ENCODE results near the gene GPD2. TPM values are rescaled to one million over a fixed set of nuclear protein-coding genes. Genes with fewer than 3 reads are reported as not detected.

The GPD2 gene
- 10 to 100 TPM; 14.8 to 16.6 TPM for total RNA-seq
- long read RNA-seq, donor 1, partial matches to known transcripts = 0 of 6 reads
- long read RNA-seq, donor 1, other reads (novel, unspliced or antisense) = 6 of 6 reads
- long read RNA-seq, donor 2, partial matches to known transcripts = 1 of 6 reads
- long read RNA-seq, donor 2, other reads (novel, unspliced or antisense) = 5 of 6 reads

DNA sequence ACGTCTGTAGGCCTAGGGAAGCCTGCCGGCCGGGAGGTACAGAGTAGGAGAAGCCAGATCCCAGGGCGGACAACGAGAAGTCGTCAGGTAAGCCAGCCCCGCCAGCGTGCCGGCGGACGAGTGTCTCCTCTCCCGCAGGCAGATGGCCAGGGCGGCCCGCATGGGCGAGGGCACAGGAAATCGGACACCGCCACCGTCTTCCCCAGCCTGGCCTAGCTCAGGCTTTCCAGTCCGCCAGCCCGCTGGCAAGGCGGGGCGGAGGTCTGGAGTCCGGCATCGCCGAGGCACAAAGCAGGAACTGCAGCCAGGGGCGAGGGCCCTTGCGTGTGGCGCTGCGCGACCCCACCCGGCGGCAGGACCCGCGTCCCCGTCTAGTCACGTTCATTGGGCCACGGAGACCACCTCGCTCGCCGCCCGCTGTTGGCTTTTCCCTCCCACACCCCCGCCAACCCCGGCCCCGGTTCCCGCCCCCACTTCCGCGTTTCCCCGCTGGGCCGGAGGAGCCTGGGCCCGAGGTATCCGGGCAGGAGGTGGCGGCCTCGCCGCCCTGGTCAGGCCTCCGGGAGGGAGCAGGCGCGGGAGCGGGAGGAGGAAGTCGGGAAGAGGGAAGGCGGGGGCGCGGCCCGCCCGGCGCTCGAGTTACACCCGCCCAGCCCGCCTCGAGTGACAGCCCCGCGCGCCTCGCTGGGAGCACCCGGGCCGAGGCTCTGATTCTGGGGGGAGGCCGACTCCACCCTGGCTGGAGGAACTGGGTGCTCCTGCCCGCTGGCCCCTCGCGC is at the start of gene GPD2:
TSS of gene GPD2 (plus strand) at position 662 of the 779 bp plus-strand sequence. CDS start 39,727 bp downstream, outside the sequence.
- intact Hi-C loops (cut with DNase I) = no loop called here
- DNase-seq (ENCODE audit: low spot score) = peak; percentile 98

DNA sequence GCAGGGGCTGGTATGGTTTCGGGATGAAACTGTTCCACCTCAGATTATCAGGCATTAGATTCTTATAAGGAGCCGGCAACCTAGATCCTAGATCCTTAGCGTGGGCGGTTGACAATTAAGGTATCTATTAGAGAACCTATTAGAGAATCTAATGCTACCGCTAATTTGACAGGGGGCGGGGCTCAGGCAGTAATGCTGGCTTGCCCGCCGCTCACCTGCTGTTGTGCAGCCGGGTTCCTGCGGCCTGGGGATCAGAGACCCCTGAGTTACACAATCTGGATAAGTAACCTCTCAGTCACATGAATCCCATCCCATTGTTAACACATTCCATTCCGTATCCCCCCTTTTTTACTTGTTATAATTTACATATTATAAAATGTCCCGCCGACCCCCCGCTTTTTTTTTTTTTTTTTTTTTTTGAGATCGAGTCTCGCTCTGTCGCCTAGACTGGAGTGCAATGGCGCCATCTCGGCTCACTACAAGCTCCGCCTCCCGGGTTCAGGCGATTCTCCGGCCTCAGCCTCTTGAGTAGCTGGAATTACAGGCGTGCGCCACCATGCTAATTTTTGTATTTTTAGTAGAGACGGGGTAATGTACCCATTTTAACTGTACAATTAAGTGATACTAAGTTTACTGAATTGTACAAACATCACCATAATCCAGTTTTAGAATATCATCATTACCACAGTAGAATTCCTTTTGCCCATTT is 42.0 kb upstream of the GPD2 start:
- intact Hi-C loops (cut with DNase I) = loop anchor here in 1 of 2 donors (5.0 kb wide), 1 partner anchor 203 kb away; no protein-coding TSS in a partner anchor
- no peak for DNase-seq (ENCODE audit: low spot score)

DNA sequence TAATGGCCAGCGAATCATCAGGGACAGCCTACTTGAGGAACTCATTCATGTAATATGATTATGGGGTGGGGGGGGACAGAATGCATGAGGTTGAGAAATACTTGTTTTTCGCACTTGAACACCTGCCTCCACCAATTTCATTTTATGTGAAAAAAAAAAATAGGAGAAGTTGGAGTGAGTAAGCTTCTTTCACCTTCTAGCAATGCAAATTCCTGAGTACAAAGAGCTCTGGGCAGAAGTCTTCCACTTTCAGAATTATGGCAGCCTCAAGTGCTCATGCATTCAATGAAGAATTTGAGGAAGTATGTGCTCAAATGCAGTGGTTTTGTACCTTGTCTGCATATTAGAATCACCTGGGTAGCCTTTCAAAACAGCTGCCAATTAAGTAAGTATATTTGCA is 40.1 kb upstream of the GPD2 start:
- DNase-seq (ENCODE audit: low spot score) = no peak
- intact Hi-C loops (cut with DNase I) = no loop called here

DNA sequence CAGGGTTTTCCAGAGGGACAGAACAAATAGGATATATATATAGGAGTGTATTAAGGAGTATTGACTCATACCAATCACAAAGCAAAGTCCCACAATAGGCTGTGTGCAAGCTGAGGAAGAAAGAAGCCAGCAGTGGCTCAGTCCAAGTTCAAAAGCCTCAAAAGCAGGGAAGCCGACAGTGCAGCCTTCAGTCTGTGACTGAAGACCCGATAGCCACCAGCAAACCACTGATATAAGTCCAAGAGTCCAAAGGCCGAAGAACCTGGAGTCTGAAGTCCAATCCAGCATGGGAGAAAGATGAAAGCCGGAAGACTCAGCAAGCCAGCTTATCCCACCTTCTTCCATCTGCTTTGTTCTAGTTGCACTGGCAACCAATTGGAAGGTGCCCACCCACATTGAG is 39.0 kb upstream of the GPD2 start:
- intact Hi-C loops (cut with DNase I) = no loop called here
- DNase-seq (ENCODE audit: low spot score) = no peak

DNA sequence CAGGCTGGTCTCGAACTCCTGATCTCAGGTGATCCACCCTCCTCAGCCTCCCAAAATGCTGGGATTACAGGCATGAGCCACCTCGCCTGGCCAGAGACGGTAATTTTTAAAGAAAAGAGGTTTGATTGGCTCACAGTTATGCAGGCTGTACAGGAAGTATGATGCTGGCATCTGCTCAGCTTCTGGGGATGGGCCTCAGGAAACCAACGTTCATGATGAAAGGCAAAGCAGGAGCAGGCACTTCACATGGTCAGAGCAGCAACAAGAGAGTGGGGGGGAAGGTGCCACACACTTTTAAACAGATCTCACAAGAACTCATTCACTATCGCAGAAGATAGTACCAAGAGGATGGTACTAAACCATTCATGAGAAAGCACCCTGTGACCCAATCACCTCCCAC is 38.0 kb upstream of the GPD2 start:
- DNase-seq (ENCODE audit: low spot score) = no peak
- intact Hi-C loops (cut with DNase I) = no loop called here

DNA sequence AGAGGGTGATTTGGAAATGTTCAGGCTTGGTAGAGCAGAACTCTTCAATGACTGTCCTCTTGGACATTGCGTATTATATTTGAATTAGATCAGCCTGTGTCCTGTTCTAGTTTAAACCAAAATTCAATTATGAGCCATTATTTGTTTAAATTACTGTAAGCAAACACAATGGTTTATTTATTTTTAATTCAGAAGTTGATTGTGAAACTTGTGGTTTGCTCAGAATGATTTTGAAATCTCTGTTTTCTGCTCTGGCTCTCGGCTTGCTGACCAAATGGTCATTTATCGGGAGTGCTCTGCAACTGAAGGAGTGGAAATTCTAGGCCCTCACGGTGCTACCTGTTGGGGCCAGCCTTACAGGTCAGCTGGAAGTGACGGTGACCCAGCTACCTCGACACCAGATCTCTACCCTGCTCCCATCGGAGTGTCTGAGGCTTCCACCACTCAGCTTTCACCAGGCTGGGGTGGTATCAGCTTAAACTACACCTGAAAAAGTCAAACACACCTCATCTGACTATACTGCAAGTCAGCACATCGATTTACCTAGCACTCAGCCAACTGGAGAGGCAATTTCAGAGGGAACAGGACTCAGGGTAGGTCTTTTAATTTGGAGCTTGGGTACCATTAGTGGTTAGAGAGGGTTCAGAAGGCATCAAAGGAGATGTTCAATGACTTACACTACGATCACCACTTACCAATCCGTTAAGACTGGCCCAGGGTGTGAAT is 36.8 kb upstream of the GPD2 start:
- intact Hi-C loops (cut with DNase I) = no loop called here
- no peak for DNase-seq (ENCODE audit: low spot score)

DNA sequence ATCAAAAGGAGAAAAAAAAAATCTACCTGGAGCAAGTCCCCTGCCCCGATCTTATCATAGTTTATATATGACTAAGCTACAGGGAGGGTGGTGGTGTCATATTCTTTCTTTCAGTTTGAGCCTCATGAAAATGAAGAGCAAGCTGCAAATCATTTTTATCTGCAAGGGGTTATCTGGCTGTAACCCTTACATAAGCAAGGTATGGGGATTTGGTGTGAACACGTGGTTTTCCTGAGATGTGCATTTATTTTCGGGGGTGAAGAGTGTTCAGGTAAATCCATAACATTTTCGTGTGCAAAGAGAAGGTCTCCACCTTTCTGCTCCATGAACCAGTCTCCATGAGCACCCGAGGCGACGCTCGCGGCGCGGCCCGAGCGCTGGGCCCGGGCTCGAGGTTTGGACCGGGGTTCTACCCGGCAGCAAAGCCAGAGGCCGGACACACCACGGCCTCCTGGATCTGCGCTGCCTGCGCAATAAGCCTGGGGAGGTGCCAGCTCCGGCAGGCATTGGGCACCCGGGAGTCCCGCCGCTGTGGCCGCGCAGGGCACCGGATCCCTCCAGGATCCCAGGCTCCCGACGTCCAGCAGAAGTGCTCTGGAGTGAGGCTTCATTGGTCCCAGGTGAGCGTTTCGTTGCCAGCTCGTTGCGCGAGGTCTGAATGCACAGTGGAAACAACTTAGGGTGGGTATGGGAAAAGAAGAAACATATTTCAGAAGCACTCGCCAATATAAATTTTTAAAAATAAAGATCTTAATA is 36.1 kb upstream of the GPD2 start:
- DNase-seq (ENCODE audit: low spot score) = peak; percentile 93
- intact Hi-C loops (cut with DNase I) = loop anchor here in 1 of 2 donors (10.0 kb wide), 1 partner anchor 55 kb away; no protein-coding TSS in a partner anchor

DNA sequence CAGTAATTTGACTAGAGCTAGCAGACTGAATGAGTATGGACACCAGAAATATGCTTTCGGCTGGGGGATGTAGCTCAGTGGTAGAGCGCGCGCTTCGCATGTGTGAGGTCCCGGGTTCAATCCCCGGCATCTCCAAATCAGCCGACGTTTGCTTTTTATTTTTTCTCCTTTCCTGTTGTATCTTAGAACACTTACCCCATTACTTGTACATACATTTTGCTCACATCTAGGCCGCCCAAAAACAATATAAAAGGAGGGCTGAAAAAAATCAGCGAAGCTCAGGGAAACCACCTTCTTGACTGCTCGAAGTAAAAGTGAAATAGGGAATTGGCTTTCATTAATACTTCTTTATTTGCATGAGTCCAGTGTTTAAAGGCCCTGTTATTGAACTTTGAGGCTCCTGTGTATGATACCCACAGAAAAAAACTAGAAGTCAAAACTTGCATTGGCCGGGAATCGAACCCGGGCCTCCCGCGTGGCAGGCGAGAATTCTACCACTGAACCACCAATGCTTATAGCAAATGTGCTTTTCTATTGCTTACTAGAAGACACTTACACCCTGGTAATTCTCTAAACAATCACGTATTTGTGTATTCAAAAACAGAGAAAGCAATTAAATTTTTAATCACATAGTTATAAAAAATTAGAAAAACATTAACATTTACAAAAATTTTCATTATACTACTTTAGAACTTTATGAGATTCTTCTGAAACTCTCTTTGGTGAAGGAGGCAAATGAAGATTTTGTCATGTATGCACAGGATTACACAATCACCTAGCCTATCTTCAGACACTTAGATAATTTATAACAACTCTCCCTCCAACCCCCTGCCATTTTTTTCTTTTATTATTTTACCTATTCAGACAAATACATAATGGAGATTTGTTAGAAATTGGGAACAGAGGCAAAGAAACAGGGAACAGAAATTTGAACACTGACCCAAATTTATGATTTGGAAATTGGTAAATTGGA is 35.2 kb upstream of the GPD2 start:
- intact Hi-C loops (cut with DNase I) = loop anchor here in 1 of 2 donors (10.0 kb wide), 1 partner anchor 56 kb away; no protein-coding TSS in a partner anchor
- peak; percentile 91 for DNase-seq (ENCODE audit: low spot score)

DNA sequence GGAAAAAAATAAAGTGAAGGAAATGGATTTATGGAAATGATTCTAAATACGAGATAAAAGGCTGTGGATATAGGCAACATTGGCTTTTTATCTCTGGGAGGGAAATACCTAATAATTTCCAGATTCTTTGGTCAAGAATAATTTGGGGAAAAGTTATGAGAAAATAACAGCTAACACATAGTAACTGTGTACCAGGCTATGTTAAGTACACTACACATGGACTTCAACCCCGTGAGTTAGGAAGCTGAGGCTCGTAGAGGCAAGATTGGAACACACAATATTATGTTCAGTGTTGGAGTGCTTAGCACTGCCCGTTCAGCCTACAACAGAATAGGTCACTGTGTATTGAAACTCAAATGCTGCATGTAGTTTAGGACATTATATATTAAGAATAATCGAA is 34.3 kb upstream of the GPD2 start:
- intact Hi-C loops (cut with DNase I) = loop anchor here in 1 of 2 donors (10.0 kb wide), 1 partner anchor 57 kb away; no protein-coding TSS in a partner anchor
- no peak for DNase-seq (ENCODE audit: low spot score)

DNA sequence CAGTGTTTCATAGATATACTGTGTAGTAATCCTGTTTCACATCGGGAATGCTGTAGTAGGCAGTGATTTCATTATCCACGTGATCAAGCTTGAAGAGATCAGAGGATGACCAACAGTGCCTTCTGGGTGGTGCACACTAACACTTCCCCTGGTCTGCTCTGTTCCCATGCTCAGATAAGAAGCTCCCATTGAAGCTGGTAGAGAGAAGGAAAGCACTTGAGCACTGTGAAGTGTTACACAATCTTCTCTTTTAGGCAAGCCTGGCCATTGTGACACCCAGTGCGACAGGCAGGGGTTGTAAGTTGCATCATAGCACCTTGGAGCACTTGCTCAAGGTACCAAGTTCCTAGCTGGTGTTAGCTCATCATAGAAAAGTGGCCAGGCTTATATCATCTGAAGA is 30.6 kb upstream of the GPD2 start:
- DNase-seq (ENCODE audit: low spot score) = no peak
- intact Hi-C loops (cut with DNase I) = loop anchor here in 1 of 2 donors (10.0 kb wide), 1 partner anchor 61 kb away; no protein-coding TSS in a partner anchor

DNA sequence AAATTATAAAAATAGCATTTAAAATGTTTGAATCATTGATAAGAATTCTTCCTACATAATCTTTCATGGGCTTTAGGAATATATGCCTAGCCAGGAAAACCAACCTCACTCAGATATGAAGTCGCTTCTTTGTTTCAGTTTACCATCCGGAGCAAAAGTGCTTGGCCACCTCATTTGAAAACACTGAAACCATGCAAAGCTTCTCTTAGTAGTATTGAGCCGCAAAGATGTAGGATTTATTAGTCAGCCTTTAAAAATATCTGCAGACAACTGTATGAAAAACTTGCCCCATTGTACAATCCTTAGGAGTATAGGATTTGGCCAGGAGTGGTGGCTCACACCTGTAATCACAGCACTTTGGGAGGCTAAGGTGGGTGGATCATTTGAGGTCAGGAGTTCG is 24.3 kb upstream of the GPD2 start:
- DNase-seq (ENCODE audit: low spot score) = no peak
- intact Hi-C loops (cut with DNase I) = no loop called here

DNA sequence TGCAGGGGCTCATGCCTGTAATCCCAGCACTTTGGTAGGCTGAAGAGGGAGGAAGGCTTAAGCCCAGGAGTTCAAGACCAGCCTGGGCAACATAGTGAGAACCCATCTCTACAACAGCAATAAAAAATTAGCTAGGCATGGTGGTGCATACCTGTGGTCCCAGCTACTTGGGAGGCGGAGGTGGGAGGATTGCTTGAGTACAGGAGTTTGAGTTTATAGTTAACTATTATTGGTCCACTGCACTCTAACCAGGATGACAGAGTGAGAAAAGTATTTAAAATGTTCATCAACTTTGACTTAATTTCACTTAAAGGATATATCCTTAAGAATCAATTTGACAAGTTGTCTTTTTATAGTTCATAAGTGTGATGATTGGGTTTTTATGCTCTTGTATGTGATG is 14.3 kb upstream of the GPD2 start:
- DNase-seq (ENCODE audit: low spot score) = no peak
- intact Hi-C loops (cut with DNase I) = no loop called here

DNA sequence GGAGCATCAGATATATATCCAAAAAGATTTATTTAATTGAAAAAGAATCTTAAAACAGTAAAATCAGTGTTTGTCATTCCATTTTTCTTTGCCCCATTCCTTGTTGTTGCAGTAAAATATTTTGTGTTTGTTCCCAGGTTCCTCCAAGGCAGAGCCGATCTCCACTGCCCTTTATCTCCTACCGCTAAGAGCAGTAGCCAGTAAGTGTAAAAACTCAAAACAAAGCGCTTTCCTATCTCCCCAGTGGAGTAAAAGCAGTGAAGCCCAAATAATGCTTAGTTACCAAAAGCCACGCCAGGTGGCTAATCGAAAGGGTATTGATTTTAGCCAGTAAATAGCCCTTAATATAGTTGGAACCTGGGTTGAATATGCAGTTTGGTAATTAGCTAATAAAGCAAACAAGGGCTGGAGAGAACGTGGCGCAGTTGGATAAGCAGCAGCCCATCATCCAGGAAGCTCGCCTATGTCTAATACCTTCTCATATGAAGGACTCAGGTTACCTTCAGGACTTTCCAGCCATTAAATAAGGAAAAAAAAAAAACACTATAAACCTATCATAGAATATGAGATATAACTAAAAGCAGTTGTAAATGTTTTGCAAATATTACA is 12.4 kb upstream of the GPD2 start:
- intact Hi-C loops (cut with DNase I) = no loop called here
- no peak for DNase-seq (ENCODE audit: low spot score)

DNA sequence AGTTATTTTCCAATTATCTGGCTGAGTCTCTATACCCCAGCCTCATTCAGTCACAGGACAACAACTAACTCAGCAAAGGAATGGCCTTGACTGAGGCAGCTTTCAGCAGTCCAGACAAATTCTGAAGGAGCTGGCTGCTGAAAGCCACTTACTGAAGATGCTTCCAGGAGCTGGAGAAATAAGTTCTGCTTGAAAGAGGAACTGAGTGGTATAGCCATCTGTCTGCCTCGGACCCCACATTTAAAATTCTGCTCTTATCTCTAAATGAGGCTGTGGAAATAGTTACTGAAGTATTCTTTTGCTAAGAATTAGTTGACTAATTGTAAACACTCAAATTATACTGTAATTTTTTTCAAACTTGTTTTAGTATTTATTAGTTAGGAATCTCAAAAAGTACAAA is 9.1 kb upstream of the GPD2 start:
- no peak for DNase-seq (ENCODE audit: low spot score)
- intact Hi-C loops (cut with DNase I) = no loop called here

DNA sequence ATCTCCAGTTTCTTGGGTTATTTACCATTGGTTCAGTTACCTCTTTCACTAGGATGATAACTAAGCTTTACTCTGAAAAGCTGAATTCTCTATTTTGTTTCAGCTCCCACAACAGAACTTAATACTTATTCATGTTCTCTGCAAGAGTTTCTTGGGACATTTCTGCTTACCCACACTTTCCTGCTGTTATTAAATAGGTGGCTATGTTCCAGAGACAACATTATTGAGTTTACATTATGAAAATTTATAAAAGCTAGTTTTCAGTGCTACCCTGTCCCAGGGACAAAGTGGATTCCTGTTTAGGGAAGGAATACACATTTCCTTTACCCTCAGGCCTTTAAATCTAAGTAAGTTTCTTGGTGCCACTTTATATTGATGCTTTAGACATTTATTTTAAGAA is 7.0 kb upstream of the GPD2 start:
- intact Hi-C loops (cut with DNase I) = no loop called here
- DNase-seq (ENCODE audit: low spot score) = no peak

DNA sequence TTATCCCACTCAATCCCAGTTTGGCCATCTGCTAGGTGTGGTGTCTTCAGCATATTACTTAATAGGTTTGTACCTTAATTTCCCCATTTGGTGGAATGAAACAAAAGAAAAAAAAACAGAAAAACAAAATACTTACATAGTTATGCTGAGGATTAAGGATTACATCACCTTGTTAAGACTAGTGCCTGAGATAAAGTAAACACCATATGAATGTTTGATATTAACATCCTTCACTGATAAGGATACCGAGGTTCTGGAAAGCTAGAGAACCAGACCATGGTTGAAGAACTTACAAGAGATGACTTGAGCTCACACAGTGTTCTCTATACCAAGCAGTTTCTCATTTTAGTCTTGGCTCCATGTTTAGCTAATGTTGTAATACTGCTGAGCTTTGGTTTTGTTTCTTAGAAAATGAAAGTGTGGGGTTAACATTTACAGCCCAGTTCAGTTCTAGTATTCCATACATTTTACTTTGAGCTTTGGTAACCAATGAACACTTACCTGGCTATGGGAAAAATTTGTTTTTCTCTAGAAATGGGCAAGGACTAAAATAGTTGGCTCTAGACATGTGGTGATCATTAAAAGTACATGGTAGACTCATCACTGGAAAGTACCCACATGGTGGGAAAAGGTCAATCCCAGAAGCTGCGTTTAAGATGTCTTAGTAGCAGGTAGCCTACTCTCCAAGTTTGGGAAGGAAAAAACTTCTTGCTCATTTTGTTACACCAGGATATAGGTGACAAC is 5.8 kb upstream of the GPD2 start:
- no peak for DNase-seq (ENCODE audit: low spot score)
- intact Hi-C loops (cut with DNase I) = no loop called here

DNA sequence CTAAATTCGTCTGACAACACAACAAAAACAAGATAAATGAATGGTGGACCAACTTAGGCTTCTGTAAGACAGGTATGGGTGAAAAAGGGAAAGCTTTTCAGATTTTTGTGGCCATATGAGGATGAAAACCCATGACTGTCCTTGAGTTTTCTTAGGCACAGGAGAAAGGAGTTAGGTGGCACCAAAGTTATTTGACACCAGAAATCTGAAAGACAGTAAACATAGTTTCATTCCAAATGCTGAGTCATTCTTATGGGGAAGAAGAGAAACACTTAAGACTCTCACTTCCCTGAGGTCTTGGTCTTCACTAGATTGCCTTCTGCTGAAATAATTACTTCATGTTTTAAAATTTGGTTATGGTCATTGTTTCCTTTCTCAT is 5.2 kb upstream of the GPD2 start:
- intact Hi-C loops (cut with DNase I) = no loop called here

More for the DNA sequence above, 5.2 kb upstream of the GPD2 start:
- no peak for DNase-seq (ENCODE audit: low spot score)

Measured in posterior vena cava (tissue), 2 donors.